ENCODE results near the gene FRMD8.

DNA sequence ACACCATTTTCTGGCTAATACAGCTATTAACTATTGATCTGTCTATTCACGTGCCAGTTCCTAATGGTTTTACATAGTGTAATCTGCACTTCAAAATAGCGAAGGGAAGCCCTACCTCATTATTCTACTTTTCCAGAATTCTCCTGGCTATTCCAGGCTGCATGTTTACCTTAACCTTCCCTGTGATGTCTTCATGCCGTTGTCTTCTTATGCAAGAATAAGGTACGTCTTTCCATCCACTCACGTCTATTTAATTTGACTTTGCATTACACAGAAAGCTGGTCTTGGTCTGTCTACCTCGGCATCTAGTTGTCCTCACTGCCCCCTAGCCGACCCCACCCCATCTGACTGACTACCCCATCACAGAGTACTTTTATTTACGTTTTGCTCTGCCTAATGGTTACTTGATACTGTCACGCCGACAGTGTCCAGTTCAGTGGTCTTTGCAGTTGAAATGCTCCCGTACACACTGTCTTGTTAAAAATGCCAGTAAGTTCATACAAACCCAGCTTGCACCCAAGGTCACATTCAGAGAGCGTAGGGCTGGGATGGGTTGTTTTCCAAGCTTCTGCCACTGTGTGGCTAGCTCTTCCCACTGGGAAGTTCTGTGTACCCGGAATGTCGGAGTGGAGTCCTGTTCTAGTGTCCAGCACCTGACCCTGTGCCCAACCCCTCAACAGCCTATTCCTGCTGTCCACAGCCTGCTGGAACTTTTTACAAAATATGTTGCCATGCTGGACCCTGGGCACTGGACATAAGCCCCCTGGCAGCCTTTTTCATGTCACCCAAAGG, 51.2 kb downstream of the FRMD8 start:
- TF ChIP-seq CTCF (conservative IDR thresholded peaks at IDR 0.05 in 1 of 2, IDR thresholded peaks at IDR 0.05 in 1 of 2; ENCODE audit: low read depth in 1 of 2, low read length in 2 of 2) (no peak), EZH2 (IDR thresholded peaks at IDR 0.05; ENCODE audit: low read length, missing control alignments) (no peak)

Measured in fibroblast of lung (primary cell).